GM23338 (cell line): ENCODE data around the gene SLC4A2. TPM values are rescaled to one million over a fixed set of nuclear protein-coding genes. Genes with fewer than 3 reads are reported as not detected.

ENCODE experiments used
- ATAC-seq: fragments of 200-7000 bp; cut with Tn5 transposase; 3 replicates; pipeline ENCODE4 v1.9.1; 2020
- DNase-seq: peaks from one replicate; pipeline ENCODE4 v3.0.0-alpha.2; 2015; ENCODE audit warnings: low spot score
- H2AFZ ChIP-seq: fragments of 200-600 bp; sonication (generic); 2 replicates; pipeline ENCODE4 v1.8.0; 2016; ENCODE audit warnings: antibody characterized with exemption, mild to moderate bottlenecking, moderate library complexity
- H3F3A ChIP-seq: fragments of 200-600 bp; sonication (generic); replicated peaks from 2 replicates; pipeline ENCODE4 v1.8.0; 2017; ENCODE audit warnings: antibody characterized with exemption, mixed run types, low read depth
- H3K27ac ChIP-seq: fragments of 200-600 bp; sonication (generic); 2 replicates; pipeline ENCODE4 v1.6.1; 2016; ENCODE audit warnings: low read depth
- H3K27me3 ChIP-seq: fragments of 200-600 bp; sonication (generic); 2 replicates; pipeline ENCODE4 v1.8.0; 2016; ENCODE audit warnings: mild to moderate bottlenecking, mixed run types, moderate library complexity; ENCODE audit not compliant: insufficient read depth
- H3K36me3 ChIP-seq: fragments of 200-600 bp; sonication (generic); 2 replicates; pipeline ENCODE4 v1.8.0; 2016; ENCODE audit warnings: mild to moderate bottlenecking; ENCODE audit not compliant: insufficient read depth
- H3K4me1 ChIP-seq: fragments of 200-600 bp; sonication (generic); 2 replicates; pipeline ENCODE4 v1.8.0; 2016; ENCODE audit warnings: mild to moderate bottlenecking, moderate library complexity; ENCODE audit not compliant: insufficient read depth
- H3K4me2 ChIP-seq: fragments of 200-600 bp; sonication (generic); 2 replicates; pipeline ENCODE4 v1.7.1; 2017; ENCODE audit warnings: mixed run types
- H3K4me3 ChIP-seq: fragments of 200-600 bp; sonication (generic); 2 replicates; pipeline ENCODE4 v1.6.1; 2016; ENCODE audit warnings: mixed run types
- H3K79me2 ChIP-seq: fragments of 200-600 bp; sonication (generic); replicated peaks from 2 replicates; pipeline ENCODE4 v1.8.0; 2017; ENCODE audit warnings: mild to moderate bottlenecking; ENCODE audit not compliant: insufficient read depth
- H3K9me2 ChIP-seq: fragments of 200-600 bp; sonication (generic); 2 replicates; pipeline ENCODE4 v1.8.0; 2017; ENCODE audit not compliant: insufficient read depth
- H4K20me1 ChIP-seq: fragments of 200-600 bp; sonication (generic); replicated peaks from 2 replicates; pipeline ENCODE4 v1.8.0; 2017; ENCODE audit warnings: mild to moderate bottlenecking; ENCODE audit not compliant: insufficient read depth
- H3K27ac Mint-ChIP-seq: 2 replicates; pipeline ENCODE4 v1.8.0; 2020; ENCODE audit warnings: inconsistent platforms, mild to moderate bottlenecking, moderate library complexity, mixed read lengths
- H3K27me3 Mint-ChIP-seq: 3 replicates; pipeline ENCODE4 v1.8.0; 2022; ENCODE audit warnings: low read depth, mild to moderate bottlenecking, moderate library complexity, mixed read lengths, inconsistent platforms; ENCODE audit not compliant: insufficient read depth, poor library complexity
- H3K36me3 Mint-ChIP-seq: 3 replicates; pipeline ENCODE4 v1.8.0; 2021; ENCODE audit warnings: low read depth, mild to moderate bottlenecking, inconsistent platforms, moderate library complexity, mixed read lengths
- H3K4me1 Mint-ChIP-seq: 3 replicates; pipeline ENCODE4 v1.8.0; 2020; ENCODE audit warnings: mild to moderate bottlenecking, inconsistent platforms, mixed read lengths
- H3K4me3 Mint-ChIP-seq: 3 replicates; pipeline ENCODE4 v1.8.0; 2021; ENCODE audit warnings: moderate library complexity, mild to moderate bottlenecking, inconsistent platforms, mixed read lengths
- H3K9me3 Mint-ChIP-seq: 3 replicates; pipeline ENCODE4 v1.8.0; 2020; ENCODE audit warnings: moderate library complexity, mild to moderate bottlenecking, inconsistent platforms, mixed read lengths
- CREB1 ChIP-seq: fragments of 250-450 bp; sonication (Bioruptor Pico); IDR thresholded peaks from 2 replicates; pipeline ENCODE4 v1.5.0; 2020; ENCODE audit warnings: low read depth, mild to moderate bottlenecking, moderate library complexity
- CTCF ChIP-seq, 2 experiments: fragments of 200-600 bp in 1 of 2; sonication (generic) in 1 of 2; conservative IDR thresholded peaks; 2 replicates each; pipeline versions ENCODE4 v1.5.1 to v1.6.1; 2016 to 2017; ENCODE audit warnings: antibody characterized with exemption in 2 of 2, low read depth in 2 of 2, mild to moderate bottlenecking in 2 of 2, moderate library complexity in 1 of 2
- ETS1 ChIP-seq: IDR thresholded peaks from 2 replicates; pipeline ENCODE4 v1.6.1; 2016; ENCODE audit warnings: antibody characterized with exemption
- EZH2 ChIP-seq: fragments of 200-600 bp; sonication (generic); IDR thresholded peaks from one replicate; pipeline ENCODE4 v1.8.0; 2017; ENCODE audit warnings: antibody characterized with exemption, mild to moderate bottlenecking, low read depth; ENCODE audit not compliant: unreplicated experiment
- EZH2phosphoT487 ChIP-seq: fragments of 200-600 bp; sonication (generic); IDR thresholded peaks from one replicate; pipeline ENCODE4 v1.8.1; 2018; ENCODE audit warnings: antibody characterized with exemption; ENCODE audit not compliant: unreplicated experiment
- JUNB ChIP-seq: IDR thresholded peaks from one replicate; pipeline ENCODE4 v1.6.1; 2016; ENCODE audit warnings: antibody characterized with exemption; ENCODE audit not compliant: unreplicated experiment
- NANOG ChIP-seq: IDR thresholded peaks from 2 replicates; pipeline ENCODE4 v1.6.1; 2016; ENCODE audit warnings: antibody characterized with exemption, borderline replicate concordance
- POLR2AphosphoS5 ChIP-seq: IDR thresholded peaks from 2 replicates; pipeline ENCODE4 v1.6.1; 2016; ENCODE audit warnings: antibody characterized with exemption, low read depth
- REST ChIP-seq: IDR thresholded peaks from one replicate; pipeline ENCODE4 v1.6.1; 2018; ENCODE audit warnings: antibody characterized with exemption; ENCODE audit not compliant: unreplicated experiment
- STAT1 ChIP-seq: IDR thresholded peaks from one replicate; pipeline ENCODE4 v1.6.1; 2016; ENCODE audit warnings: antibody characterized with exemption; ENCODE audit not compliant: unreplicated experiment
- ZNF114 ChIP-seq: fragments of 250-450 bp; sonication (Bioruptor Pico); IDR thresholded peaks from 2 replicates; pipeline ENCODE4 v1.5.0; 2020; ENCODE audit warnings: mild to moderate bottlenecking, moderate library complexity
- ZNF331 ChIP-seq: fragments of 250-450 bp; sonication (Bioruptor Pico); IDR thresholded peaks from 2 replicates; pipeline ENCODE4 v1.5.0; 2020; ENCODE audit warnings: low read depth, mild to moderate bottlenecking, moderate library complexity
- ZNF462 ChIP-seq: fragments of 250-450 bp; sonication (Bioruptor Pico); IDR thresholded peaks from 2 replicates; pipeline ENCODE4 v1.5.0; 2020; ENCODE audit warnings: mild to moderate bottlenecking, moderate library complexity
- polyA plus RNA-seq: library from polyadenylated mRNA; unstranded; fragments of >200 nt; fragmentation: Nextera tagmentation; extraction: Ambion mirVana; gene quantifications from 2 replicates; pipeline ENCODE4 v1.2.1, GENCODE V29; 2016
- total RNA-seq: library from RNA; depleted of rRNA; stranded (reverse); fragments of >200 nt; shearing (Covaris generic); gene quantifications from 2 replicates; pipeline ENCODE4 v1.2.3, GENCODE V29; 2014

The SLC4A2 gene
- total and polyA plus RNA-seq, 2 experiments from 2014 or later = 64.8 to 106 TPM

GRCh38 chr7:151013356-151013732 is 46.0 kb upstream of the SLC4A2 start:
- DNase-seq = no peak

More at GRCh38 chr7:151013356-151013732, 46.0 kb upstream of the SLC4A2 start:
- H3K4me2 ChIP-seq = peak overlapping the region; percentile 88
- Mint-ChIP-seq H3K4me3 (peak overlapping the region; percentile 77), H3K9me3 (no peaks in the 10 kb centered on the region; the same call in 2 of the 3 replicates), H3K36me3 (peaks cover 7% of the 10 kb centered on the region; the same call in 2 of the 3 replicates), H3K27ac (no peak overlapping the region), H3K27me3 (peaks cover 46% of the 10 kb centered on the region), H3K4me1 (peaks cover 40% of the 10 kb centered on the region)
- no peak overlapping the region for H3K27ac ChIP-seq
- peak overlapping the region; percentile 92 for H2AFZ ChIP-seq
- peak; percentile 16 for ATAC-seq
- TF ChIP-seq CTCF (conservative IDR thresholded peaks at IDR 0.05; ENCODE audit: low read depth in 2 of 2) = no peak
- no peak for TF ChIP-seq STAT1
- no peak for TF ChIP-seq EZH2
- TF ChIP-seq ZNF331 (CRISPR knock-in tag) = no peak
- no peak for TF ChIP-seq ZNF462
- TF ChIP-seq EZH2phosphoT487 = no peak
- TF ChIP-seq ETS1 = no peak
- TF ChIP-seq JUNB = no peak
- no peak for TF ChIP-seq REST
- TF ChIP-seq ZNF114 = no peak
- no peak for TF ChIP-seq NANOG
- TF ChIP-seq POLR2AphosphoS5 = no peak
- no peak for TF ChIP-seq CREB1 (CRISPR knock-in tag)
- H3K36me3 ChIP-seq = no peaks in the 10 kb centered on the region
- H3K4me3 ChIP-seq = peak overlapping the region; percentile 75
- no peaks in the 10 kb centered on the region for H3K79me2 ChIP-seq
- peaks cover 20% of the 10 kb centered on the region for H3K4me1 ChIP-seq
- no peaks in the 10 kb centered on the region for H4K20me1 ChIP-seq
- peaks cover 33% of the 10 kb centered on the region for H3K27me3 ChIP-seq
- no peaks in the 10 kb centered on the region for H3K9me2 ChIP-seq
- H3F3A ChIP-seq = 0 out of 2 replicates have a peak, but pooled peaks cover 9% of the 10 kb centered on the region
